ENCODE data around the gene RTF1.

DNA sequence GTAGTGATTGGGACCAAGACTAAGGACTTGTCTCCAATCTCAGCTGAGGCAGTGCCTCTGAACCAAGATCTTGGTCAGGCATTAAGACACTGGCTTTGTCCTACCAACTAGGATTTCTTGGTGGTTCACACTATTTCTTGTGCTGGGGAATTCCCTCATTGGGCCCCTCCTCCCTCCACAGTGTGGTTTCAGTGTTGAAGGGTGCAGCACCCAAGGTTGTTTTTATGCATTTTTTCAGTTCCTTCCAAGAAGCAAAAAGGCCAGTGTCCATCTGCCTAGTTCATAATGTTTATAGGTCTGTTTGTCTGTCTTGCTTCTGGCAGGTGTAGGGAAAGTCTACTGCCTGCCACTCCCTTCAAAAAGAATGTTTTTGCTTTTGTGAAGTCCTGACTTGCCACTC lies 66.2 kb downstream of the RTF1 start:
- TF ChIP-seq, protein P1, sequence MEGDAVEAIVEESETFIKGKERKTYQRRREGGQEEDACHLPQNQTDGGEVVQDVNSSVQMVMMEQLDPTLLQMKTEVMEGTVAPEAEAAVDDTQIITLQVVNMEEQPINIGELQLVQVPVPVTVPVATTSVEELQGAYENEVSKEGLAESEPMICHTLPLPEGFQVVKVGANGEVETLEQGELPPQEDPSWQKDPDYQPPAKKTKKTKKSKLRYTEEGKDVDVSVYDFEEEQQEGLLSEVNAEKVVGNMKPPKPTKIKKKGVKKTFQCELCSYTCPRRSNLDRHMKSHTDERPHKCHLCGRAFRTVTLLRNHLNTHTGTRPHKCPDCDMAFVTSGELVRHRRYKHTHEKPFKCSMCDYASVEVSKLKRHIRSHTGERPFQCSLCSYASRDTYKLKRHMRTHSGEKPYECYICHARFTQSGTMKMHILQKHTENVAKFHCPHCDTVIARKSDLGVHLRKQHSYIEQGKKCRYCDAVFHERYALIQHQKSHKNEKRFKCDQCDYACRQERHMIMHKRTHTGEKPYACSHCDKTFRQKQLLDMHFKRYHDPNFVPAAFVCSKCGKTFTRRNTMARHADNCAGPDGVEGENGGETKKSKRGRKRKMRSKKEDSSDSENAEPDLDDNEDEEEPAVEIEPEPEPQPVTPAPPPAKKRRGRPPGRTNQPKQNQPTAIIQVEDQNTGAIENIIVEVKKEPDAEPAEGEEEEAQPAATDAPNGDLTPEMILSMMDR (IDR thresholded peaks at IDR 0.05), result no peak
- TF ChIP-seq POLR2AphosphoS5 (IDR thresholded peaks at IDR 0.05) (no peak), EP300 (IDR thresholded peaks at IDR 0.05) (no peak)
